K562 (cell line): ENCODE measurements around the gene AMOTL1. TPM values are rescaled to one million over a fixed set of nuclear protein-coding genes. Genes with fewer than 3 reads are reported as not detected.

ENCODE experiments used
- ATAC-seq: fragments of 200-7000 bp; cut with Tn5 transposase; 3 replicates; pipeline ENCODE4 v1.9.1; 2020; ENCODE audit warnings: moderate library complexity
- BruUV-seq: library from RNA; stranded (reverse); fragments of 400-500 nt; replicated peaks from 2 replicates; lab custom pipeline; 2021; lab: Mats Ljungman, UMichigan
- CTCF ChIA-PET: fragments of 300-600 bp; formaldehyde crosslinking; extraction: SDS; loops from one replicate; lab custom pipeline; 2021; ENCODE audit warnings: low intra/inter-chr PET ratio; lab: Yijun Ruan, JAX
- POLR2A ChIA-PET: fragments of 300-600, 350-650 bp; sonication (Branson Sonifier 250); formaldehyde crosslinking; extraction: SDS; loops from one replicate; lab custom pipeline; 2021; ENCODE audit warnings: antibody characterized with exemption, inconsistent platforms; lab: Yijun Ruan, JAX
- DNase-seq, 4 experiments: peaks; one replicate each; pipeline versions ENCODE4 v3.0.0 to v3.0.0-alpha.2; 2011 to 2018; ENCODE audit warnings: low spot score in 3 of 4, mixed read lengths in 3 of 4; ENCODE audit errors: extremely low read depth in 1 of 4
- FAIRE-seq: peaks from 2 replicates; lab custom pipeline; 2011; peaks lifted over from hg19 to GRCh38; lab: Jason Lieb, UNC
- H2AFZ ChIP-seq: 2 replicates; pipeline ENCODE4 v1.6.0; 2011; ENCODE audit warnings: low read depth, low read length, control low read depth, inconsistent platforms
- H3K27ac ChIP-seq: fragments of 200-600 bp; 3 replicates; pipeline ENCODE4 v1.8.0; 2011; ENCODE audit warnings: low read depth, mild to moderate bottlenecking, control low read depth, inconsistent platforms, low read length, moderate library complexity, mixed read lengths; ENCODE audit errors: extremely low read depth
- H3K27me3 ChIP-seq, 2 experiments: fragments of 300-600 bp in 1 of 2; 2 replicates in 1 of 2; 3 replicates in 1 of 2; pipeline versions ENCODE4 v1.6.0 to v1.8.0; 2011; ENCODE audit warnings: inconsistent platforms in 2 of 2, low read length in 2 of 2, mild to moderate bottlenecking in 1 of 2, mixed read lengths in 1 of 2, moderate library complexity in 1 of 2; ENCODE audit not compliant: control insufficient read depth in 2 of 2, insufficient read depth in 2 of 2
- H3K36me3 ChIP-seq: fragments of 300-600 bp; 3 replicates; pipeline ENCODE4 v1.8.0; 2011; ENCODE audit warnings: mild to moderate bottlenecking, low read length, inconsistent platforms; ENCODE audit not compliant: control insufficient read depth, insufficient read depth
- H3K4me1 ChIP-seq, 2 experiments: fragments of 200-600 bp in 1 of 2; replicated peaks in 1 of 2; 2 replicates in 1 of 2; 3 replicates in 1 of 2; pipeline versions ENCODE4 v1.5.1 to v1.8.0; 2011; ENCODE audit warnings: inconsistent platforms in 2 of 2, low read length in 2 of 2, mild to moderate bottlenecking in 1 of 2, mixed read lengths in 1 of 2, moderate library complexity in 1 of 2; ENCODE audit not compliant: control insufficient read depth in 2 of 2, insufficient read depth in 2 of 2
- H3K4me2 ChIP-seq: 2 replicates; pipeline ENCODE4 v1.6.1; 2011; ENCODE audit warnings: low read length, control low read depth, inconsistent platforms, mixed read lengths; ENCODE audit not compliant: insufficient read depth
- H3K4me3 ChIP-seq: fragments of 200-600 bp; sonication (generic), shearing (Covaris generic); 2 replicates; pipeline ENCODE4 v1.5.1; 2016; ENCODE audit warnings: control low read depth, inconsistent platforms
- H3K79me2 ChIP-seq: fragments of 200-600 bp; 3 replicates; pipeline ENCODE4 v1.8.0; 2011; ENCODE audit warnings: low read length, inconsistent platforms; ENCODE audit not compliant: control insufficient read depth, insufficient read depth
- H3K9ac ChIP-seq, 2 experiments: 2 replicates each; pipeline versions ENCODE4 v1.6.0 to v1.6.1; 2011; ENCODE audit warnings: low read depth in 2 of 2, low read length in 2 of 2, control low read depth in 1 of 2, inconsistent platforms in 1 of 2, mild to moderate bottlenecking in 1 of 2, mixed read lengths in 1 of 2; ENCODE audit not compliant: insufficient read depth in 1 of 2
- H3K9me1 ChIP-seq: one replicate; pipeline ENCODE4 v1.6.0; 2011; ENCODE audit warnings: inconsistent platforms, mild to moderate bottlenecking, low read length, moderate library complexity; ENCODE audit not compliant: control insufficient read depth, insufficient read depth
- H3K9me3 ChIP-seq: replicated peaks from 2 replicates; pipeline ENCODE4 v1.5.1; 2011; ENCODE audit warnings: low read depth, low read length, inconsistent platforms; ENCODE audit not compliant: control insufficient read depth, insufficient read depth
- H4K20me1 ChIP-seq: replicated peaks from 2 replicates; pipeline ENCODE4 v1.6.1; 2011; ENCODE audit warnings: low read length, inconsistent platforms, mixed read lengths; ENCODE audit not compliant: control insufficient read depth, insufficient read depth
- MYC ChIP-seq, 2 experiments: fragments of 250-450 bp in 1 of 2; sonication (Bioruptor Pico) in 1 of 2; IDR thresholded peaks; 2 replicates each; pipeline versions ENCODE4 v1.5.1 to v1.6.1; 2012 to 2021; ENCODE audit warnings: low read depth in 2 of 2, borderline replicate concordance in 1 of 2, improper control_type of control experiment in 1 of 2, low read length in 1 of 2, mild to moderate bottlenecking in 1 of 2, moderate library complexity in 1 of 2
- RAD21 ChIP-seq, 2 experiments: fragments of 250-450 bp in 1 of 2; fragments of 450-650 bp in 1 of 2; sonication (Bioruptor Pico) in 1 of 2; formaldehyde crosslinking in 1 of 2; IDR thresholded peaks in 1 of 2; conservative IDR thresholded peaks in 1 of 2; 2 replicates each; pipeline versions ENCODE4 v1.4.0 to v1.8.0; 2020 to 2022; ENCODE audit warnings: mild to moderate bottlenecking in 2 of 2, moderate library complexity in 1 of 2
- REST ChIP-seq, 2 experiments: fragments of 450-650 bp; formaldehyde crosslinking in 1 of 2; IDR thresholded peaks; 2 replicates each; pipeline versions ENCODE4 v1.4.0 to v1.6.1; 2014 to 2020; ENCODE audit warnings: mild to moderate bottlenecking in 2 of 2, borderline replicate concordance in 1 of 2, low read depth in 1 of 2
- SMC3 ChIP-seq: conservative IDR thresholded peaks from 2 replicates; pipeline ENCODE4 v1.6.1; 2011; ENCODE audit warnings: low read depth, low read length, improper control_type of control experiment; ENCODE audit not compliant: insufficient read depth
- WHSC1 ChIP-seq: IDR thresholded peaks from one replicate; pipeline ENCODE4 v1.6.1; 2012; ENCODE audit warnings: low read length, control low read depth, inconsistent platforms
- ZNF239 ChIP-seq: fragments of 250-450 bp; sonication (Bioruptor Pico); IDR thresholded peaks from 2 replicates; pipeline ENCODE4 v1.4.0; 2020; ENCODE audit warnings: mild to moderate bottlenecking
- WGBS: fragments of 100-300 bp; shearing (Covaris generic); methylation state at CpG from one replicate; pipeline ENCODE4 v1.1.6; 2016; ENCODE audit warnings: low coverage, mixed read lengths; ENCODE audit not compliant: insufficient coverage; ENCODE audit errors: missing lambda C conversion rate; 5-methylcytosine and 5-hydroxymethylcytosine counted together
- in situ Hi-C: fragments of 300-500 bp; cut with MboI; formaldehyde crosslinking; loops from 4 replicates; pipeline ENCODE4 v1.15.0; 2018; ENCODE audit warnings: inconsistent platforms, mixed read lengths
- intact Hi-C: fragments of 100-400 bp; cut with micrococcal nuclease; formaldehyde crosslinking; loops from 2 replicates; pipeline ENCODE4 v1.14.2; 2022
- polyA plus RNA-seq, 8 experiments: library from polyadenylated mRNA; depleted of rRNA in 4 of 8; stranded (reverse) in 5 of 8; unstranded in 3 of 8; fragments of >200 nt; fragmentation: Nextera tagmentation in 2 of 8; fragmentation: Illumina TruSeq in 1 of 8; extraction: Ambion mirVana in 2 of 8; extraction: Trizol in 1 of 8; gene quantifications; 2 replicates each; pipeline versions ENCODE4 v1.2.1 to v1.2.3, GENCODE V29; 2011 to 2014; ENCODE audit warnings: inconsistent platforms in 1 of 8, missing spikeins in 1 of 8
- total RNA-seq, 7 experiments: library from RNA; depleted of rRNA in 6 of 7; stranded (reverse); fragments of >200 nt in 6 of 7; fragmentation: Illumina TruSeq in 2 of 7; extraction: Trizol in 2 of 7; gene quantifications; 2 replicates each; pipeline versions ENCODE4 v1.2.1 to v1.2.3, GENCODE V29; 2011 to 2021; ENCODE audit warnings: low replicate concordance in 1 of 7
- TF ChIP-seq, protein P1 (sequence below), 3 experiments: IDR thresholded peaks in 2 of 3; conservative IDR thresholded peaks in 1 of 3; 2 replicates each; pipeline ENCODE4 v1.5.1; 2011 to 2012; ENCODE audit warnings: low read length in 3 of 3, mild to moderate bottlenecking in 3 of 3, control low read depth in 2 of 3, improper control_type of control experiment in 1 of 3, inconsistent platforms in 1 of 3, low read depth in 1 of 3, mixed read lengths in 1 of 3, moderate library complexity in 1 of 3; ENCODE audit not compliant: insufficient read depth in 2 of 3
- TF ChIP-seq, protein P2 (sequence below): fragments of 450-650 bp; formaldehyde crosslinking; IDR thresholded peaks from 2 replicates; pipeline ENCODE4 v1.4.0; 2020; ENCODE audit warnings: mild to moderate bottlenecking, moderate library complexity

The AMOTL1 gene
- total and polyA plus RNA-seq, 9 of the 15 experiments (the other 6 are each of a cell fraction or from before 2014, with no cell fraction given) = 4.0 to 35.4 (median 14.0) TPM

GRCh38 chr11:94897330-94897768 lies 129.2 kb downstream of the AMOTL1 start:
- Histone ChIP-seq H2AFZ (no peak overlapping the region), H4K20me1 (no peaks in the 10 kb centered on the region), H3K27me3 (no peaks in the 10 kb centered on the region), H3K9ac (no peak overlapping the region), H3K36me3 (no peaks in the 10 kb centered on the region), H3K27ac (no peak overlapping the region), H3K4me3 (no peak overlapping the region), H3K9me3 (no peaks in the 10 kb centered on the region; the same call in 1 of the 2 replicates), H3K9me1 (no peaks in the 10 kb centered on the region), H3K79me2 (no peaks in the 10 kb centered on the region), H3K4me1 (no peaks in the 10 kb centered on the region), H3K4me2 (no peak overlapping the region)
- no TSS peak for BruUV-seq
- POLR2A ChIA-PET = no interaction called here
- in situ Hi-C loops = loop anchor here (10.0 kb wide), 1 partner anchor 273 kb away; no protein-coding TSS in a partner anchor
- 0% methylated on average over 1 of the region's 1 CpG for WGBS
- TF ChIP-seq REST (IDR thresholded peaks at IDR 0.05; ENCODE audit: borderline replicate concordance) (peak; percentile 57; the same call in 1 of the 2 replicates), REST (CRISPR knock-in tag; IDR thresholded peaks at IDR 0.05; ENCODE audit: low read depth) (no peak), WHSC1 (no peak), SMC3 (peak; percentile 68; the same call in 1 of the 2 replicates), RAD21 (CRISPR knock-in tag; conservative IDR thresholded peaks at IDR 0.05 in 1 of 2, IDR thresholded peaks at IDR 0.05 in 1 of 2) (peak; percentile 62 to 80), ZNF239 (CRISPR knock-in tag) (no peak), MYC (IDR thresholded peaks at IDR 0.05; ENCODE audit: low read depth, low read length) (0 out of 2 replicates have a peak, but pooled peaks have one; percentile 19), MYC (CRISPR knock-in tag; IDR thresholded peaks at IDR 0.05; ENCODE audit: borderline replicate concordance, low read depth) (no peak)
- TF ChIP-seq, protein P1, sequence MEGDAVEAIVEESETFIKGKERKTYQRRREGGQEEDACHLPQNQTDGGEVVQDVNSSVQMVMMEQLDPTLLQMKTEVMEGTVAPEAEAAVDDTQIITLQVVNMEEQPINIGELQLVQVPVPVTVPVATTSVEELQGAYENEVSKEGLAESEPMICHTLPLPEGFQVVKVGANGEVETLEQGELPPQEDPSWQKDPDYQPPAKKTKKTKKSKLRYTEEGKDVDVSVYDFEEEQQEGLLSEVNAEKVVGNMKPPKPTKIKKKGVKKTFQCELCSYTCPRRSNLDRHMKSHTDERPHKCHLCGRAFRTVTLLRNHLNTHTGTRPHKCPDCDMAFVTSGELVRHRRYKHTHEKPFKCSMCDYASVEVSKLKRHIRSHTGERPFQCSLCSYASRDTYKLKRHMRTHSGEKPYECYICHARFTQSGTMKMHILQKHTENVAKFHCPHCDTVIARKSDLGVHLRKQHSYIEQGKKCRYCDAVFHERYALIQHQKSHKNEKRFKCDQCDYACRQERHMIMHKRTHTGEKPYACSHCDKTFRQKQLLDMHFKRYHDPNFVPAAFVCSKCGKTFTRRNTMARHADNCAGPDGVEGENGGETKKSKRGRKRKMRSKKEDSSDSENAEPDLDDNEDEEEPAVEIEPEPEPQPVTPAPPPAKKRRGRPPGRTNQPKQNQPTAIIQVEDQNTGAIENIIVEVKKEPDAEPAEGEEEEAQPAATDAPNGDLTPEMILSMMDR (IDR thresholded peaks at IDR 0.05 in 2 of 3, conservative IDR thresholded peaks at IDR 0.05 in 1 of 3; ENCODE audit: insufficient read depth in 2 of 3, low read depth in 1 of 3, low read length in 3 of 3) = peak; percentile 71 to 86 (median 84)
- TF ChIP-seq, protein P2, sequence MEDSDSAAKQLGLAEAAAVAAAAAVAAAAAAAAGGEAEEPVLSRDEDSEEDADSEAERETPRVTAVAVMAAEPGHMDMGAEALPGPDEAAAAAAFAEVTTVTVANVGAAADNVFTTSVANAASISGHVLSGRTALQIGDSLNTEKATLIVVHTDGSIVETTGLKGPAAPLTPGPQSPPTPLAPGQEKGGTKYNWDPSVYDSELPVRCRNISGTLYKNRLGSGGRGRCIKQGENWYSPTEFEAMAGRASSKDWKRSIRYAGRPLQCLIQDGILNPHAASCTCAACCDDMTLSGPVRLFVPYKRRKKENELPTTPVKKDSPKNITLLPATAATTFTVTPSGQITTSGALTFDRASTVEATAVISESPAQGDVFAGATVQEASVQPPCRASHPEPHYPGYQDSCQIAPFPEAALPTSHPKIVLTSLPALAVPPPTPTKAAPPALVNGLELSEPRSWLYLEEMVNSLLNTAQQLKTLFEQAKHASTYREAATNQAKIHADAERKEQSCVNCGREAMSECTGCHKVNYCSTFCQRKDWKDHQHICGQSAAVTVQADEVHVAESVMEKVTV (CRISPR knock-in tag) = 0 out of 2 replicates have a peak, but pooled peaks have one; percentile 28
- DNase-seq = peak; percentile 46 to 64 (median 58)
- intact Hi-C loops = loop anchor here (1.0 to 10.0 kb wide), 4 partner anchors 110 to 1003 kb away; no protein-coding TSS in a partner anchor
- FAIRE-seq = peak; percentile 87
- peak; percentile 84 for ATAC-seq
- CTCF ChIA-PET = interaction anchor here (0.6 to 2.1 kb wide), 3 partner anchors 11 to 1529 kb away, joined by 3 to 18 read pairs (median 3); no protein-coding TSS in a partner anchor
